Right lobe of liver (tissue), 4 donors: ENCODE results near the gene WWP2.
"Not testable (repeated sequence)": the region's sequence is repeated elsewhere in the genome, so short reads cannot be mapped to it uniquely, and the experiment has no call there.

Experiments used
- POLR2A ChIP-seq: fragments of 450-650 bp; IDR thresholded peaks from one replicate; pipeline ENCODE4 v1.6.1; 2017; ENCODE audit warnings: antibody characterized with exemption, mild to moderate bottlenecking
- TF ChIP-seq, protein P1 (sequence below), 4 donors: fragments of 200-600 bp in 3 of 4; fragments of 450-650 bp in 1 of 4; IDR thresholded peaks; one replicate each; pipeline versions ENCODE4 v1.5.1 to v1.8.0; 2016 to 2022; ENCODE audit warnings: antibody characterized with exemption in 4 of 4, mild to moderate bottlenecking in 2 of 4
- donor health status: DM: no; HTN: no; CAD: no.
- donor health status: DM: no; HTN: no; CAD: no.
- donor health status: DM: no; HTN: yes; CAD: no.

- not testable (repeated sequence) for TF ChIP-seq POLR2A
- TF ChIP-seq, protein P1, sequence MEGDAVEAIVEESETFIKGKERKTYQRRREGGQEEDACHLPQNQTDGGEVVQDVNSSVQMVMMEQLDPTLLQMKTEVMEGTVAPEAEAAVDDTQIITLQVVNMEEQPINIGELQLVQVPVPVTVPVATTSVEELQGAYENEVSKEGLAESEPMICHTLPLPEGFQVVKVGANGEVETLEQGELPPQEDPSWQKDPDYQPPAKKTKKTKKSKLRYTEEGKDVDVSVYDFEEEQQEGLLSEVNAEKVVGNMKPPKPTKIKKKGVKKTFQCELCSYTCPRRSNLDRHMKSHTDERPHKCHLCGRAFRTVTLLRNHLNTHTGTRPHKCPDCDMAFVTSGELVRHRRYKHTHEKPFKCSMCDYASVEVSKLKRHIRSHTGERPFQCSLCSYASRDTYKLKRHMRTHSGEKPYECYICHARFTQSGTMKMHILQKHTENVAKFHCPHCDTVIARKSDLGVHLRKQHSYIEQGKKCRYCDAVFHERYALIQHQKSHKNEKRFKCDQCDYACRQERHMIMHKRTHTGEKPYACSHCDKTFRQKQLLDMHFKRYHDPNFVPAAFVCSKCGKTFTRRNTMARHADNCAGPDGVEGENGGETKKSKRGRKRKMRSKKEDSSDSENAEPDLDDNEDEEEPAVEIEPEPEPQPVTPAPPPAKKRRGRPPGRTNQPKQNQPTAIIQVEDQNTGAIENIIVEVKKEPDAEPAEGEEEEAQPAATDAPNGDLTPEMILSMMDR (IDR thresholded peaks at IDR 0.05): not testable (repeated sequence)
These were observed 192.1 kb downstream of the WWP2 start for GRCh38 chr16:69954241-69954640.
